T-helper 2 cell treated with Interferon-gamma antibody and Interleukin-4, amounts not matched to agents 100 ng/mL and 5 ng/mL, for 36 hours (primary cell): ENCODE results near the gene TMED4. TPM values are rescaled to one million over a fixed set of nuclear protein-coding genes. Genes with fewer than 3 reads are reported as not detected.

Source experiments
- total RNA-seq: library from RNA; stranded (reverse); gene quantifications from 2 replicates; pipeline ENCODE4 v1.2.3, GENCODE V29; 2022

Gene TMED4
- total RNA-seq, 1 donor from 2014 or later: 64.5 TPM

Other genes with a start within 250 kb of the TMED4 start
- 89.6 and 91.1 TPM in 2 replicates for gene NUDCD3, start 91.6 kb downstream of the TMED4 start, total RNA-seq
- not detected in 2 replicates for gene NPC1L1, start 40.9 kb downstream of the TMED4 start, total RNA-seq
- 96.1 and 101 TPM in 2 replicates for gene DDX56, start 8.3 kb downstream of the TMED4 start, total RNA-seq
- 130 TPM in 2 replicates for gene OGDH, start 24.4 kb upstream of the TMED4 start, total RNA-seq
- 84.1 and 87.8 TPM in 2 replicates for gene ZMIZ2, start 166.6 kb upstream of the TMED4 start, total RNA-seq
- gene PPIA, start 214.4 kb upstream of the TMED4 start, total RNA-seq: 2,229 and 2,281 TPM in 2 replicates